Measurements from ENCODE around the gene EXOC3L4.
"Not testable (repeated sequence)": the region's sequence is repeated elsewhere in the genome, so short reads cannot be mapped to it uniquely, and the experiment has no call there.

Gene EXOC3L4

GRCh38 chr14:103094406-103095209 lies at the start of gene EXOC3L4:
Gene EXOC3L4, plus strand, starts transcription at chr14:103094725. Its CDS starts 5,495 bp downstream, at chr14:103100220.
- DNase-seq, result no peak

GRCh38 chr14:103045371-103045869 lies 49.1 kb upstream of the EXOC3L4 start:
- DNase-seq, result no peak

GRCh38 chr14:103047453-103047852 lies 47.1 kb upstream of the EXOC3L4 start:
- not testable (repeated sequence) for DNase-seq

GRCh38 chr14:103050935-103051334 lies 43.6 kb upstream of the EXOC3L4 start:
- DNase-seq, result no peak

GRCh38 chr14:103052407-103052806 lies 42.1 kb upstream of the EXOC3L4 start:
- DNase-seq, result no peak

GRCh38 chr14:103055695-103056094 lies 38.8 kb upstream of the EXOC3L4 start:
- DNase-seq, result no peak

- peak in 3 of 14 donors; percentile 15 to 48 (median 37) for DNase-seq
Observed at GRCh38 chr14:103056322-103057027, 38.0 kb upstream of the EXOC3L4 start.

- peak in 1 of 14 donors; percentile 22 for DNase-seq
Observed at GRCh38 chr14:103057028-103057371, 37.5 kb upstream of the EXOC3L4 start.

GRCh38 chr14:103057372-103058163 lies 37.0 kb upstream of the EXOC3L4 start, which contains the start of gene CDC42BPB:
Gene CDC42BPB, minus strand, starts transcription at chr14:103057549. Its CDS starts 376 bp downstream, at chr14:103057173.
- DNase-seq, result peak; percentile 36 to 93 (median 78)

GRCh38 chr14:103058164-103059055 lies 36.1 kb upstream of the EXOC3L4 start:
- peak in 1 of 14 donors; percentile 44 for DNase-seq

- no peak for DNase-seq
Observed at GRCh38 chr14:103059556-103059955, 35.0 kb upstream of the EXOC3L4 start.

- DNase-seq, result no peak
Observed at GRCh38 chr14:103061482-103061976, 33.0 kb upstream of the EXOC3L4 start.

- DNase-seq, result no peak
Observed at GRCh38 chr14:103064436-103064835, 30.1 kb upstream of the EXOC3L4 start.

GRCh38 chr14:103064978-103065377 lies 29.5 kb upstream of the EXOC3L4 start:
- DNase-seq, result no peak

GRCh38 chr14:103065861-103066260 lies 28.7 kb upstream of the EXOC3L4 start:
- no peak for DNase-seq

GRCh38 chr14:103066399-103066798 lies 28.1 kb upstream of the EXOC3L4 start:
- no peak for DNase-seq

GRCh38 chr14:103067231-103067954 lies 27.1 kb upstream of the EXOC3L4 start:
- DNase-seq, result no peak

- DNase-seq, result no peak
Observed at GRCh38 chr14:103068351-103069073, 26.0 kb upstream of the EXOC3L4 start.

GRCh38 chr14:103070263-103070885 lies 24.2 kb upstream of the EXOC3L4 start:
- DNase-seq, result no peak

Data from C1 segment of cervical spinal cord (tissue), 14 donors.